IMR-90 (cell line): ENCODE data around the gene SCFD2. TPM values are rescaled to one million over a fixed set of nuclear protein-coding genes. Genes with fewer than 3 reads are reported as not detected.

Source experiments
- ATAC-seq: fragments of 200-7000 bp; cut with Tn5 transposase; 2 replicates; pipeline ENCODE4 v1.9.1; 2020; ENCODE audit warnings: low read depth, mild to moderate bottlenecking, moderate library complexity
- BruUV-seq: library from RNA; stranded (reverse); fragments of 400-500 nt; replicated peaks from 2 replicates; lab custom pipeline; 2021; lab: Mats Ljungman, UMichigan
- CTCF ChIA-PET: fragments of 300-600 bp; formaldehyde crosslinking; extraction: SDS; loops from one replicate; lab custom pipeline; 2021; ENCODE audit warnings: antibody characterized with exemption; lab: Yijun Ruan, JAX
- POLR2A ChIA-PET: fragments of 300-600 bp; sonication (Branson Sonifier 250); formaldehyde crosslinking; loops from one replicate; lab custom pipeline; 2022; ENCODE audit warnings: antibody characterized with exemption; ENCODE audit not compliant: unreplicated experiment; lab: Charles Lee
- DNase-seq: peaks from one replicate; pipeline ENCODE4 v3.0.0; 2013
- H2AFZ ChIP-seq: replicated peaks from 2 replicates; pipeline ENCODE3; 2013; ENCODE audit warnings: low read length, mild to moderate bottlenecking; ENCODE audit not compliant: poor library complexity
- H2AK5ac ChIP-seq: 2 replicates; pipeline ENCODE4 v1.6.1; 2013; ENCODE audit warnings: low read depth, low read length, inconsistent platforms
- H2AK9ac ChIP-seq: replicated peaks from 2 replicates; pipeline ENCODE3; 2013; ENCODE audit warnings: mild to moderate bottlenecking, low read depth, low read length, moderate library complexity; ENCODE audit not compliant: poor library complexity
- H2BK120ac ChIP-seq: 2 replicates; pipeline ENCODE4 v1.6.1; 2013; ENCODE audit warnings: low read depth, low read length, inconsistent platforms
- H2BK15ac ChIP-seq: 3 replicates; pipeline ENCODE4 v1.6.1; 2013; ENCODE audit warnings: low read depth, low read length, inconsistent platforms
- H2BK20ac ChIP-seq: 2 replicates; pipeline ENCODE4 v1.6.1; 2013; ENCODE audit warnings: low read depth, mild to moderate bottlenecking, inconsistent platforms, low read length, moderate library complexity
- H2BK5ac ChIP-seq: 2 replicates; pipeline ENCODE4 v1.6.1; 2013; ENCODE audit warnings: mild to moderate bottlenecking, low read depth, low read length, inconsistent platforms; ENCODE audit not compliant: poor library complexity, severe bottlenecking
- H3K14ac ChIP-seq: replicated peaks from 2 replicates; pipeline ENCODE4 v1.6.1; 2013; ENCODE audit warnings: low read depth, low read length, inconsistent platforms
- H3K18ac ChIP-seq: 2 replicates; pipeline ENCODE4 v1.6.1; 2013; ENCODE audit warnings: low read depth, low read length, control low read depth
- H3K23ac ChIP-seq: 2 replicates; pipeline ENCODE4 v1.6.1; 2013; ENCODE audit warnings: low read depth, low read length, inconsistent platforms
- H3K27ac ChIP-seq: 2 replicates; pipeline ENCODE4 v1.5.1; 2013; ENCODE audit warnings: mild to moderate bottlenecking, control low read depth, low read length; ENCODE audit not compliant: insufficient read depth
- H3K27me3 ChIP-seq: 2 replicates; pipeline ENCODE4 v1.6.1; 2013; ENCODE audit warnings: low read length; ENCODE audit not compliant: control insufficient read depth, insufficient read depth
- H3K36me3 ChIP-seq: 2 replicates; pipeline ENCODE4 v1.6.1; 2013; ENCODE audit warnings: low read length, mixed read lengths; ENCODE audit not compliant: control insufficient read depth, insufficient read depth
- H3K4ac ChIP-seq: 2 replicates; pipeline ENCODE4 v1.6.1; 2013; ENCODE audit warnings: low read depth, low read length, inconsistent platforms
- H3K4me1 ChIP-seq: 2 replicates; pipeline ENCODE4 v1.6.1; 2013; ENCODE audit warnings: low read length, mixed read lengths; ENCODE audit not compliant: control insufficient read depth, insufficient read depth
- H3K4me2 ChIP-seq: 2 replicates; pipeline ENCODE4 v1.6.1; 2013; ENCODE audit warnings: low read depth, mild to moderate bottlenecking, control low read depth, low read length, moderate library complexity
- H3K4me3 ChIP-seq: 2 replicates; pipeline ENCODE4 v1.5.1; 2013; ENCODE audit warnings: low read depth, mild to moderate bottlenecking, control low read depth, low read length, moderate library complexity; ENCODE audit not compliant: insufficient read depth
- H3K56ac ChIP-seq: 2 replicates; pipeline ENCODE4 v1.6.1; 2013; ENCODE audit warnings: low read length, inconsistent platforms; ENCODE audit not compliant: insufficient read depth; ENCODE audit errors: extremely low read depth
- H3K79me1 ChIP-seq, 2 experiments: 2 replicates each; pipeline ENCODE4 v1.6.1; 2013; ENCODE audit warnings: low read length in 2 of 2, inconsistent platforms in 1 of 2, low read depth in 1 of 2
- H3K9ac ChIP-seq: 2 replicates; pipeline ENCODE4 v1.6.1; 2013; ENCODE audit warnings: low read depth, low read length, control low read depth
- H3K9me1 ChIP-seq: 2 replicates; pipeline ENCODE4 v1.6.1; 2013; ENCODE audit warnings: low read length, inconsistent platforms; ENCODE audit not compliant: insufficient read depth
- H3K9me3 ChIP-seq: 2 replicates; pipeline ENCODE4 v1.6.1; 2013; ENCODE audit warnings: low read length; ENCODE audit not compliant: control insufficient read depth, insufficient read depth
- H4K20me1 ChIP-seq: 2 replicates; pipeline ENCODE4 v1.6.1; 2013; ENCODE audit warnings: low read length, inconsistent platforms; ENCODE audit not compliant: insufficient read depth
- H4K5ac ChIP-seq: 2 replicates; pipeline ENCODE4 v1.6.1; 2013; ENCODE audit warnings: mild to moderate bottlenecking, low read depth, low read length, control low read depth
- H4K8ac ChIP-seq, 2 experiments: 2 replicates each; pipeline ENCODE4 v1.6.1; 2013; ENCODE audit warnings: low read depth in 2 of 2, low read length in 2 of 2, control low read depth in 1 of 2, inconsistent platforms in 1 of 2
- H4K91ac ChIP-seq: 2 replicates; pipeline ENCODE4 v1.6.1; 2013; ENCODE audit warnings: low read depth, low read length, inconsistent platforms; ENCODE audit not compliant: insufficient read depth
- MAFK ChIP-seq: IDR thresholded peaks from 2 replicates; pipeline ENCODE4 v1.6.1; 2012; ENCODE audit warnings: low read depth, low read length, improper control_type of control experiment
- MXI1 ChIP-seq: IDR thresholded peaks from 2 replicates; pipeline ENCODE4 v1.6.1; 2012; ENCODE audit warnings: low read depth, mild to moderate bottlenecking, low read length, moderate library complexity, borderline replicate concordance
- RCOR1 ChIP-seq: IDR thresholded peaks from 2 replicates; pipeline ENCODE4 v1.6.1; 2012; ENCODE audit warnings: mild to moderate bottlenecking, low read length, improper control_type of control experiment; ENCODE audit not compliant: insufficient replicate concordance
- WGBS, 2 experiments: methylation state at CpG; one replicate each; pipeline versions ENCODE4 v1.1.5 to v1.1.7; 2013; ENCODE audit warnings: missing lambda C conversion rate in 2 of 2; ENCODE audit not compliant: insufficient read length in 1 of 2; ENCODE audit errors: extremely low coverage in 2 of 2; 5-methylcytosine and 5-hydroxymethylcytosine counted together
- dilution Hi-C: fragments of 300-500 bp; cut with HindIII; formaldehyde crosslinking; loops from one replicate; pipeline ENCODE4 v1.14.3; 2018; ENCODE audit warnings: low sequenced_read_pairs; ENCODE audit not compliant: unreplicated experiment
- in situ Hi-C: fragments of 300-500 bp; cut with MboI; formaldehyde crosslinking; loops from 3 replicates; pipeline ENCODE4 v1.14.3; 2019; ENCODE audit warnings: low sequenced_read_pairs, inconsistent platforms, mixed read lengths
- intact Hi-C: fragments of 100-400 bp; cut with micrococcal nuclease; formaldehyde crosslinking; loops from 2 replicates; pipeline ENCODE4 v1.10.0; 2022
- polyA plus RNA-seq, 3 experiments: library from polyadenylated mRNA; depleted of rRNA; stranded (reverse); fragments of >200 nt; gene quantifications; 2 replicates each; pipeline ENCODE4 v1.2.3, GENCODE V29; 2012; ENCODE audit warnings: low replicate concordance in 1 of 3
- total RNA-seq: library from RNA; depleted of rRNA; stranded (reverse); fragments of >200 nt; gene quantifications from 2 replicates; pipeline ENCODE4 v1.2.3, GENCODE V29; 2012
- TF ChIP-seq, protein P1 (sequence below): fragments of 150-350 bp; IDR thresholded peaks from 2 replicates; pipeline ENCODE4 v1.6.1; 2017; ENCODE audit warnings: mild to moderate bottlenecking, antibody characterized with exemption, low read length, low read depth
- TF ChIP-seq, protein P2 (sequence below): conservative IDR thresholded peaks from 2 replicates; pipeline ENCODE4 v1.5.1; 2012; ENCODE audit warnings: mild to moderate bottlenecking, low read depth, low read length, improper control_type of control experiment

The SCFD2 gene
- total and polyA plus RNA-seq, 2 of the 4 experiments (the other 2 are of a cell fraction): 18.9 to 62.4 TPM

DNA sequence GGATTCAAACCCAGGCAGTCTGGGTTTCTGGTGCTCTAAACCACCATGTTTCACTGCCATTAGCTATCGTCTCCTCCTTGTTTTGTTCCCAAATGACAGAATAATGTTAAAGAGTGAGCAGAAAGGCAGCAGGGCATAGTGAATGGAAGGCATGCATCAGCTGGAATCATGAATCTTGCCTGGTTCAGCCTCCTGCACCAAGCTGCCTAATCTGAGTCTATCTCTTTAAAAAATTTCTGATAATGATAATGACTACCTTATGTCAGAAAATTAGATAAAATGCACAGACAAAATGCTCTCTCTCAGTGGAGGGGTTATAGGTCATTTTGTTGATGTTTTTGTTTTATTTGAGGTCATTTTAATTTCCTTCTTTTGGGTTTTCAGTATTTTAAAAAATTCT lies 316.3 kb downstream of the SCFD2 start:
- in situ Hi-C loops (no loop called here), intact Hi-C loops (no loop called here), dilution Hi-C loops (no loop called here)
- Histone ChIP-seq H3K56ac (no peak overlapping the region), H3K23ac (no peak overlapping the region), H3K4me3 (no peak overlapping the region), H3K9ac (no peak overlapping the region), H3K27ac (no peak overlapping the region), H3K79me1 (no peaks in the 10 kb centered on the region; a peak in 1 of 4 replicates), H3K14ac (0 out of 2 replicates have a peak overlapping the region, but pooled peaks have one; percentile 15), H3K4ac (no peak overlapping the region), H2BK20ac (no peak overlapping the region), H4K20me1 (no peaks in the 10 kb centered on the region), H2BK5ac (no peak overlapping the region), H2BK120ac (no peak overlapping the region), H2AFZ (no peak overlapping the region), H3K18ac (no peak overlapping the region), H4K5ac (no peak overlapping the region), H4K8ac (no peak overlapping the region), H3K4me2 (no peak overlapping the region), H3K9me1 (no peaks in the 10 kb centered on the region), H3K4me1 (no peaks in the 10 kb centered on the region), H4K91ac (no peak overlapping the region), H3K9me3 (no peaks in the 10 kb centered on the region), H3K27me3 (no peaks in the 10 kb centered on the region), H2AK9ac (no peak overlapping the region), H3K36me3 (no peaks in the 10 kb centered on the region), H2BK15ac (no peak overlapping the region), H2AK5ac (no peak overlapping the region)
- BruUV-seq: no TSS peak
- no CpG with 5 or more reads among the region's 1 CpG for WGBS, 2 experiments
- ChIA-PET POLR2A (no interaction called here), CTCF (no interaction called here)
- no peak for TF ChIP-seq MXI1
- TF ChIP-seq, protein P1, sequence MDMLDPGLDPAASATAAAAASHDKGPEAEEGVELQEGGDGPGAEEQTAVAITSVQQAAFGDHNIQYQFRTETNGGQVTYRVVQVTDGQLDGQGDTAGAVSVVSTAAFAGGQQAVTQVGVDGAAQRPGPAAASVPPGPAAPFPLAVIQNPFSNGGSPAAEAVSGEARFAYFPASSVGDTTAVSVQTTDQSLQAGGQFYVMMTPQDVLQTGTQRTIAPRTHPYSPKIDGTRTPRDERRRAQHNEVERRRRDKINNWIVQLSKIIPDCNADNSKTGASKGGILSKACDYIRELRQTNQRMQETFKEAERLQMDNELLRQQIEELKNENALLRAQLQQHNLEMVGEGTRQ: no peak
- TF ChIP-seq MAFK: no peak
- TF ChIP-seq RCOR1: no peak
- TF ChIP-seq, protein P2, sequence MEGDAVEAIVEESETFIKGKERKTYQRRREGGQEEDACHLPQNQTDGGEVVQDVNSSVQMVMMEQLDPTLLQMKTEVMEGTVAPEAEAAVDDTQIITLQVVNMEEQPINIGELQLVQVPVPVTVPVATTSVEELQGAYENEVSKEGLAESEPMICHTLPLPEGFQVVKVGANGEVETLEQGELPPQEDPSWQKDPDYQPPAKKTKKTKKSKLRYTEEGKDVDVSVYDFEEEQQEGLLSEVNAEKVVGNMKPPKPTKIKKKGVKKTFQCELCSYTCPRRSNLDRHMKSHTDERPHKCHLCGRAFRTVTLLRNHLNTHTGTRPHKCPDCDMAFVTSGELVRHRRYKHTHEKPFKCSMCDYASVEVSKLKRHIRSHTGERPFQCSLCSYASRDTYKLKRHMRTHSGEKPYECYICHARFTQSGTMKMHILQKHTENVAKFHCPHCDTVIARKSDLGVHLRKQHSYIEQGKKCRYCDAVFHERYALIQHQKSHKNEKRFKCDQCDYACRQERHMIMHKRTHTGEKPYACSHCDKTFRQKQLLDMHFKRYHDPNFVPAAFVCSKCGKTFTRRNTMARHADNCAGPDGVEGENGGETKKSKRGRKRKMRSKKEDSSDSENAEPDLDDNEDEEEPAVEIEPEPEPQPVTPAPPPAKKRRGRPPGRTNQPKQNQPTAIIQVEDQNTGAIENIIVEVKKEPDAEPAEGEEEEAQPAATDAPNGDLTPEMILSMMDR: no peak
- DNase-seq: no peak
- no peak for ATAC-seq
